ENCODE results near the gene SHISAL2A.

SHISAL2A gene

GRCh38 chr1:52632732-52633290, at the start of gene SHISAL2A:
SHISAL2A (plus strand) TSS chr1:52633168; CDS start chr1:52633494, 326 bp downstream.
- DNase-seq: no peak

GRCh38 chr1:52585474-52585873, 47.5 kb upstream of the SHISAL2A start:
- DNase-seq: no peak

- no peak for DNase-seq
Measured at GRCh38 chr1:52588027-52588426, 44.9 kb upstream of the SHISAL2A start.

- DNase-seq: no peak
Measured at GRCh38 chr1:52588535-52588934, 44.4 kb upstream of the SHISAL2A start.

- no peak for DNase-seq
Measured at GRCh38 chr1:52590266-52590665, 42.7 kb upstream of the SHISAL2A start.

GRCh38 chr1:52592637-52593323, 40.2 kb upstream of the SHISAL2A start:
- no peak for DNase-seq

- DNase-seq: no peak
Measured at GRCh38 chr1:52593495-52593894, 39.5 kb upstream of the SHISAL2A start.

GRCh38 chr1:52595061-52595460, 37.9 kb upstream of the SHISAL2A start:
- no peak for DNase-seq

- DNase-seq: no peak
Measured at GRCh38 chr1:52597912-52598311, 35.1 kb upstream of the SHISAL2A start.

GRCh38 chr1:52598729-52599128, 34.2 kb upstream of the SHISAL2A start:
- DNase-seq: no peak

GRCh38 chr1:52599236-52599635, 33.7 kb upstream of the SHISAL2A start:
- DNase-seq: no peak

GRCh38 chr1:52600533-52601179, 32.3 kb upstream of the SHISAL2A start:
- no peak for DNase-seq

GRCh38 chr1:52601519-52601918, 31.4 kb upstream of the SHISAL2A start:
- no peak for DNase-seq

- no peak for DNase-seq
Measured at GRCh38 chr1:52601991-52602855, 30.7 kb upstream of the SHISAL2A start, which contains the start of gene GPX7. GPX7 (plus strand) TSS chr1:52602371; CDS start chr1:52602410, 39 bp downstream.

GRCh38 chr1:52602856-52603600, 29.9 kb upstream of the SHISAL2A start:
- no peak for DNase-seq

GRCh38 chr1:52603630-52604029, 29.3 kb upstream of the SHISAL2A start:
- no peak for DNase-seq

- DNase-seq: no peak
Measured at GRCh38 chr1:52604063-52604770, 28.8 kb upstream of the SHISAL2A start.

- no peak for DNase-seq
Measured at GRCh38 chr1:52613636-52614373, 19.2 kb upstream of the SHISAL2A start.

GRCh38 chr1:52614671-52615070, 18.3 kb upstream of the SHISAL2A start:
- no peak for DNase-seq

- DNase-seq: no peak
Measured at GRCh38 chr1:52615489-52616042, 17.4 kb upstream of the SHISAL2A start.

- DNase-seq: no peak
Measured at GRCh38 chr1:52621950-52622349, 11.0 kb upstream of the SHISAL2A start.
